8988T (cell line): ENCODE measurements around the gene ENTPD6.
"Not testable (repeated sequence)": the region's sequence is repeated elsewhere in the genome, so short reads cannot be mapped to it uniquely, and the experiment has no call there.

Experiments
- DNase-seq: peaks from one replicate; pipeline ENCODE4 v3.0.0; 2011

The ENTPD6 gene

DNA sequence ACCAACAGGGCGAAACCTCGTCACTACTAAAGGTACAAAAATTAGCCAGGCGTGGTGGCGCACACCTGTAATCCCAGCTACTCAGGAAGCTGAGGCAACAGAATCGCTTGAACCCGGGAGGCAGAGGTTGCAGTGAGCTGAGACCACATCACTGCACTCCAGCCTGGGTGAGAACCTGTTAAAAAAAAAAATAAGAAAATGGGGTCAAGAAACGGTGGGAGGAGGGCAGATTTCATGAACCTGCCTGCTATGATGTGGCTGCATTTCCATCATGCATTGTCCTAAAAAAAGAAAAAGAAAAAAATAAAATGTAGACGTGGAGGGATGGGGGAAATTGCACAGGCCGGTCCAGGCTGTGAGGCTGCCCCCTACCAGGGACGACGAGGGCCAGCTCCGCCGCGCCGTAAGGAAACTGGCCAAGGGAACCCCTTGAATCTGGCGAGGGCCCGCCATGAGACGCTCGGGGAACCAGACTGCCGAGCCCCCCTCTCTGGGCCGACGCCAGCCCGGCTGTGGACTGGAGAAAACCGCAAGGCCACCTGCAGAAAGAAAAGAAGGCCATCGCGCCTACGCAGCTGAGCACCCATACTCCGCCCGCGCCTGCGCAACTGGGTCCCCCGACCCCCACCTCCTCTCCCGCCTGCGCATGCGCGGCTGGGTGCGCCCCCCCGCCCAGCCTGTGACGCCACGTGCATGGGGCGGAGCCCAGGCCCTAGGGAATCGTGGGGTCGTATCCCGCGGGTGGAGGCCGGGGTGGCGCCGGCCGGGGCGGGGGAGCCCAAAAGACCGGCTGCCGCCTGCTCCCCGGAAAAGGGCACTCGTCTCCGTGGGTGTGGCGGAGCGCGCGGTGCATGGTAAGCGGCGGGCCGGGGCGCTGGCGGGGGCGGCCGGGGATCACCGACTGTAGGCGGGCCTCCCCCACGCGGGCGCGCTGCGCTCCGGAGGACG is at the start of gene ENTPD6:
Gene ENTPD6, plus strand, starts transcription at position 699 of the 948 bp plus-strand sequence. CDS start 10,825 bp downstream, outside the sequence.
- DNase-seq: peak; percentile 96

DNA sequence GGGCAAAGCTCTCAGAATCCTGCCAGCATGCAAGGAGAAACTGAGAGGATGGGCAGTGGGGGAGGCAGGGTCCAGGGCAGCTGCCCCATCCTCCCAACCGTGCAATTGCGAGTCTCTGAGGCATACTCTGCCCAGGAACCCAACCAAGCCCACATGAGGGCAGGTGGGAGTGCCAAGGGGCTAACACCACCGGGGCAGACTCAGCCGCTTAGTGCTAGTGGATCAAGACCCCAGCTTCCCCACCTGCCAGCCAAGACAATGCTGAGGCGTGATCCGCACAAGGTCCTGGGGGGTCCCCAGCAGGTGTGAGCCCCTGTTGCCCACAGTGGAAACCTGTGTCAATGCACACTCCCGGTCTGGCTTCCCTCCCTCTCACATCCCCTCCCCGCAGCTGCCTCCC is 48.5 kb upstream of the ENTPD6 start:
- DNase-seq: no peak

- DNase-seq: no peak
Measured at GRCh38 chr20:25147716-25148115, 47.8 kb upstream of the ENTPD6 start.

GRCh38 chr20:25148181-25148981 is 47.1 kb upstream of the ENTPD6 start:
- no peak for DNase-seq

GRCh38 chr20:25148982-25149846 is 46.3 kb upstream of the ENTPD6 start:
- no peak for DNase-seq

DNA sequence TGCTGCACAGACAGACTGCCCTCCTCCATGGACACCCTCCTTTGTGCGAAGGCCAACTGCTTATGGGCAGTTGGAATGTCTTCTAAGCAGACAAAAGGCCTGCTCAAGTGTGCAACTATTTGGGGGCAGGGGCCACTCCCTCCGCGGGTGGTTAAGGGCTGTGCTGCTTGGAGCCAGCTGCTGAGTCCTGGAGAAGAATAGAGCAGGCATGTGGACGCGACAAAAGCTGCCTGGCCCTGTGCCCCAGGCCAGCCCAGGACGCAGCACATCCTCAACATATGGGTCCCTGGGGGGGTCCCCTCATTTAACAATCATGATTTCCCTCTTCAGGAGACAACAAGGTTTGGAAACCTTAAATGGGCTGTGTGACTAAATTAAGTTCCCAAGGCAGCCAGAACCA is 45.5 kb upstream of the ENTPD6 start:
- DNase-seq: no peak

GRCh38 chr20:25158043-25158442 is 37.5 kb upstream of the ENTPD6 start:
- DNase-seq: no peak

DNA sequence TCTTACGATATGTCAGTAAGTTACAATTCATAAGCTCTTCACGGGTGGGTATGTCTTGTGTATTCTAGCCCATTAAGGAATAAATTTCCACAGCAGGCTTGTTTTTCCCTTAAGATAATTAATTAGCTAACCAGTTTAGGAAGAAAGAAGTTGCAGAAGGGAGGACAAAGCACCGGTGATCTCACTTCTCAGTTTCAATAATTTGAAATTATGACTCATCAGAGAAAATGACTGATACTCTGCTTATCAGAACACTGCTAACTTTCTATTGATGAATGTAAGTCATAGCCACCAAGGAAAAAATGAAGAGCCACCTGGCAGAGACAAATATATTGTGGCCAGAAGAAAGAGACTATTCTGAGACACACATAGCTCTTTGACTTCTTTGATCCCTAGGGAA is 35.0 kb upstream of the ENTPD6 start:
- DNase-seq: no peak

- DNase-seq: no peak
Measured at GRCh38 chr20:25160897-25161296, 34.6 kb upstream of the ENTPD6 start.

- no peak for DNase-seq
Measured at GRCh38 chr20:25165128-25165527, 30.4 kb upstream of the ENTPD6 start.

- DNase-seq: not testable (repeated sequence)
Measured at GRCh38 chr20:25166105-25166782, 29.3 kb upstream of the ENTPD6 start.

GRCh38 chr20:25173321-25173720 is 22.2 kb upstream of the ENTPD6 start:
- DNase-seq: no peak

DNA sequence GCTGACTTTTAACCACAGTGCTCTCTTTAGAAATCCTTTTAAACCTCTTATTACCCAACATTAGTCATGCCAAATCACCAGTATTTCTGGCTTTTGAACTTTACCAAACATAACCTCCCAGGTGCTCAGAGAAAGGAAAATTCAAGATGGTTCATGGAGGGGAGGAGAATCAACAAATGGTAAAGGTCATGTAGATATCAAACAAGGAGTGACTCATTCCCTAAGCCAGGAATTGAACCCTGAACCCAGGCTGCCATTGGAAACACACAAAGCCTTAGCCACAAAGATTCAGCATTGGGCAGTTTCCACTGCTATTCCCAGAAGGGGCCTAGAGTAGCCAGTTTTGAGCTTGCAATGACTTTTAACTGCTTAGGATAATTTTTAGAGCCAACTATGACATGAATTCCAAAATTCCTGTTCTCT is 21.6 kb upstream of the ENTPD6 start:
- DNase-seq: no peak

DNA sequence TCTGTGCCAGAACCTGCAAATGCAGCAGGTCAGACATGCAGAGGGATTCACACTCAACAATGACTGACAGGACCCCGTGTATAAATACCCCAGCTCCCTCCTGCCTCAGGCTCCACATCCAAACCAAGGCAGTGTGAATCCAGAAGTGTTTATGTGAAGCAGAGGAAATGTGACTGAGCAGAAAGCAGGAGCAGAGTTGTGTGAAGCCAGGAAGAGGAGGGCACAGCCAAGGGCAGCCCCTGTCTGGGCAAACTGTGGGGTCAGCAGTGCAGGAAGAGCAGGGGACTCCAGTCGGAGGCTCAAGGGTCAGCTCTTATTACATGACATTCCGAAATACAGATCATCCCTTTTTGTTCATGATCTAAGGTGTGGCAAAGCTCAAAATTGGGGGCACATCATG is 19.3 kb upstream of the ENTPD6 start:
- DNase-seq: no peak

DNA sequence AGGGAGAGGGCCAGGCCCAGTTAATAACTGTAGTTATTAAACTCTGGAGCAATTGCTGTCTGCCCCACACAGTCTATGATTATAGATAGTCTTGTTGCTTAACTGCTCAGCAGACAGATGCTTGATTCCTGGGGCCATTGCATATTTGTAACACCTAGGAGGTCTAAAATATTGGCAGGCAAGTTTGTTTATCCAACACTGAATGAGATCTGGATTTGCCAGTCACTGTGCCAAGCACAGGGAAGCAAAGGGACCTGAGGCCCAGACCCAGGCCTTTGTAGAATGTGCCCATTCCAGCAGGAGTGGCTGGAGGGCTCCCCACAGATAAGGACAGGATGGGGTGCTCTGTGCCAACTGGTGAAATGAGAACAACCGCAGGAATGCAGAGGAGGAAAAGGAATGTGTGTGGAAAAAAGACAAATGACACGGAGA is 17.6 kb upstream of the ENTPD6 start:
- DNase-seq: no peak

GRCh38 chr20:25178563-25179438 is 16.7 kb upstream of the ENTPD6 start:
- no peak for DNase-seq

- DNase-seq: no peak
Measured at GRCh38 chr20:25179439-25180089, 15.9 kb upstream of the ENTPD6 start.

- not testable (repeated sequence) for DNase-seq
Measured at GRCh38 chr20:25184391-25184790, 11.1 kb upstream of the ENTPD6 start.

GRCh38 chr20:25187220-25187619 is 8.3 kb upstream of the ENTPD6 start:
- no peak for DNase-seq

DNA sequence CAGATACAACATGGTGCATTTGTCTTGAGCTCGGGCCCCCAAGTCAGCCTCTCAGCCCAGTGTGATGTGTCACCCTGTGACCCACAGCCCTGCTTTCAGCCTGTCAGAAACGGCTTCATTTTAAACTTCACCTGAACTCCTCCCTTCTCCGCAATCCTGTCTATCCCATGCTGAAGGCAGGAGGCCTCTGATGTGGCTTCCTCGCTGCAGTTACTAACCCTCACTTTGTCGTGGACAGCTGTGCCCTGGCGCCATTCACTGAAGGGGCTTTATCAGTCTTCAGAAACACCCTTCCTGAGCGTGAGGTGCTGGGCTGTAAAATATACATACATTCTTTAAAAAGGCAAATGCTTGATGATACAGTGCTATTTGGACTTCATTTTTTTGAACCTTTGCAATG is 7.9 kb upstream of the ENTPD6 start:
- DNase-seq: no peak

GRCh38 chr20:25188218-25188617 is 7.3 kb upstream of the ENTPD6 start:
- no peak for DNase-seq
